GM18517 (cell line): ENCODE data around the gene NEK5.
A peak's percentile ranks its signal among the peaks of the same experiment; 100 is the strongest.

Experiments
- ATAC-seq: cut with Tn5 transposase; IDR thresholded peaks from one replicate; pipeline ENCODE4 v1.9.1; 2021; ENCODE audit warnings: mild to moderate bottlenecking, moderate library complexity; ENCODE audit not compliant: unreplicated experiment

NEK5 gene

DNA sequence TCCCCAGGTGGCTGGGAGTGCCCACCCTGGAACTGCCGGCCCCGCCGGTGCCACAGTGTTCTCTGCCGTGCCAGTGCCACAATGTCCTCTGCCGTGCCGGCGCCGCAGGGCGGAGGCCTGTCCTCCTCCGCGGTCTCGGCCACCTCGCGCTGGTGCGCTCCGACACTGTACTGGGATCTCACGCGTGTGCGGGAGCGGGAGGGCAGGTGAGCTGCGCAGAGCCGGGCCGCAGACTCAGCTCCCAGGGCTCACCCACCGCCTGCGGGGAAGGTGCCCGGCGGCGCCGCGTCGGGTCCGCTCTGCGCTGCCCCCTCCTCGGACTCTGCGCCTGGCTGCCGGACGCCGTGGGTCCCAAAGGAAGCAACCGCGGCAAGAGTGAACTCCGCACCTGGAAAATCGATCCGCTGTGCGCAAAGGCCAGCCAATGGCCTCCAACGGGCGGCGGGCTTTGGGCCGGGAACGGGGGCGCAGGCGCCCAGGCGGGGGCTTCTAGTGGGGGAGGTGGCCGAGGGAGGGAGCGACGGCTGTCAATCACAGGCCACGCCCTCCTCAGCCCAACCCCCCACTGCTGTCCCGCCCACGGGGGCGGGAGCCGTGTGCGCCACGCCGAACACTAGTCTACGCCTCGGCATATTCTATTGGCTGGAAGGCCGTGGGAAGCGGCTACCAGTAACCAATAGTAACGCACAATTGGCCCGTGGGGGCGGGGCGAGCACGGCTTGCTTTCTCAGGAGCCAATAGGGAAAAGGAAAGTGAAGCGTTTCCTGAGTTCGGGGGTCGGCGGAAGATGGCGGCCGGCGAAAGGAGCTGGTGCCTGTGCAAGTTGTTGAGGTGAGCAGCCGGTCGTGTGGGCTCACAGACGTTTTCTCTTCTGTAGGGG, 117.0 kb downstream of the NEK5 start, which contains the start of gene ALG11:
Gene ALG11, plus strand, starts transcription at position 767 of the 880 bp plus-strand sequence. Its CDS starts 21 bp downstream, at position 788.
- ATAC-seq: peak; percentile 98

DNA sequence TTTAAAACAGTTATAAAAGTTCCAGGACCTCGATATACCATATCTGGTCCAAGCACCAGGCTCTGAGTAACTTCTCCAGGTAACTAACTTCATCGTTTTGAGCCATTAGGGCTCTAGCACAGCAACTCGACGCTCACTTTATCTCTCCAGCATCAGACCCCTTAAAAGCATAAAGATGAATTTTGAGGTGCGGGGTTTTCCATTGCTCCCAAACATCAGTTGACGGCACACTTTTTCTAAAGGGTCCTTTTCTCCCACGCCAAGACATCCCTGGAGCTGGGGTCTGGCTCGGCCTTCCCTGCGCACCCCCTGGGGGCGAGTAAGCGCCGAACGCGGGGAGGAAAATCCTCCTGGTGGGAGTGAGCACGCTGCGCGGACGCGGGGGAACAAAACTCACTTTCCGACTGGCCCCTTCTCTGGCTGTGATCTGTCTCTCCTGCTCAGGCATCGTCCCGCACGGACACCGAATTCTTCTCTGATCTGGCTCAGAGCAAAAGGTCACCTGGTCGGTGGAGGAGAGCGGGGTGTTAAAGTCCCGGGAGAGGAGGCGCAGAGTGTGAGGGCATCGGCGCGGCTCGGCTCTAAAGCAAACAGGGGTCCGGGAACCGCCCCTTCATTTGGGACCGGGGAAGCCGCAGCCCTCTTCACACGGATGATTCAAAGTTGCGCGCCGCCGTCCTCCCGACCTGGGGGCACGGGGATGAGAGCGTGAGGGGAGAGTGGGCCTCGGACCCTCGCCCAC, 117.8 kb downstream of the NEK5 start, which contains the start of gene ATP7B:
Gene ATP7B, minus strand, starts transcription at position 561 of the 742 bp plus-strand sequence. Its CDS starts 113 bp downstream, at position 448.
- ATAC-seq: peak; percentile 1

DNA sequence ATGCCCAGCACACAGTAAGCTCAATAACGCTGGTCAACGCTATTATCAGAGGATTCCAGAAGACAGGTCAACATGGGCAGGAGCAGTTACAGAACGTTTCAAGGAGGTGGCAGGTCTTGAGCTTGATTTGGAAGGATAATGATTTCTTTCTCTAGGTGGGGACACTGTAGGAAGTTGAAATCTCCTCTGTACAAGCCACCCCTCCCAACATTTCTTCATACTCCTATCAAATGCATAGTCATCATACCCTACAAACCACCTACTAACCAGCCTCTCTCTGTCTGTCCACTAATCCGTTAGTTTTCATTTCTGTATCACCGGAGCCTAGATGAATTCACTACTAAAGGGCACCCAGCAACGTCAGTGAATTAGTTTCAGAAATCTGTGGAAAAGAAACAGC, 118.9 kb downstream of the NEK5 start:
- no peak for ATAC-seq

DNA sequence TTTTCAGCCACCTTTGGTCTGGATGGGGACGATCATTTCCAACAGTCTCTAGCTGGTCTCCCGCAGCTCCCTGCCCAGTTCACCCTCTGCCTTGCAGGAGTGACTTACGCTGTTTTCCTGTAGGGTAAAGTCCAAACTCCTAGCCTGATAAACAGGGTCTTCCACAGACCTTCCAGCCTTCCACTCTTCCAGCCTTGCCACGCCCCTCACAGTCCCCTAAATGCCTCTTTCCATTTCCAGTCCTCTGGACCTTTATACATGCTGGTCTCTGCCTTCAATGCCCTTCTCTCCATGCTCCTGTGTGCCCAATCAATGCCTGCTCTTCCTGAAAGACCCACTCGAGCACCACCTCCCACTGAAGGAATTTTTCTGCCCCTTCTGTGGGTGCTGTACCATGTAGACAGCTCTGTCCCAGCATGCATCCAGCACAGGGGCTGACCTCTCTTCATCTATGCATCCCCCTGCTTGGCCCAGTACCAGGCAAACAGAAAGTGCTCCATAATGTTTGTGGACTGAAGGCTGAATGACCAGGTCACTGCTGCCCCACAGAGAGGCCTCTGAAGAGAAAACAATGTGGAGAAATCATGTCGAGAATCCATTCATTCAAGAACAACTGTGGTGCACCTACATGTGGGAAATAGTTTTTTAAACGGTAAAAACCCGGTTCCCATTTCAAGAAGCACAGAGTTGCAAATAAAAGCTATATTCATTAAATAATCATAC, 122.2 kb downstream of the NEK5 start:
- ATAC-seq: no peak

DNA sequence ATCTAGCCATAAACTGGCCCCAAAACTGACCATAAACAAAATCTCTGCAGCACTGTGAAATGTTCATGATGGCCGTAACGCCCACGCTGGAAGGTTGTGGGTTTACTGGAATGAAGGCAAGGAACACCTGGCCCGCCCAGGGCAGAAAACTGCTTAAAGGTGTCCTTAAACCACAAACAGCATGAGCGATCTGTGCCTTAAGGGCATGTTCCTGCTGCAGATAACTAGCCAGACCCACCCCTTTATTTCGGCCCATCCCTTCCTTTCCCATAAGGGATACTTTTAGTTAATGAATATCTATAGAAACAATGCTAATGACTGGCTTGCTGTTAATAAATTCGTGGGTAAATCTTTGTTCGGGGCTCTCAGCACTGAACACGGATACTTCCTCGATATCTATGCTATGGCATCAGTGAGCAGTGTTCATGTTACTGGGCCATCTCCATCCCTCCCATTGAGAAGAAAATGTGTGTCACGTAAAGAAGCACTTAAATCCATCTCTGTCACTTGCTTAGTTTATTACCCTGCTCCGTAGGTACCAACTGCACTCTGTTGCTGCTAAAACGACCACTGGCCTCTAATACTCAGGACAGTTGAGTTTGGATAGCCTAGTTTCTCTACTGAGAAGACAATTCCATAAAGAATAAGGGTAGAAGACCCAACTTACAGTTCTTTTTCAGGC, 122.9 kb downstream of the NEK5 start:
- ATAC-seq: no peak

DNA sequence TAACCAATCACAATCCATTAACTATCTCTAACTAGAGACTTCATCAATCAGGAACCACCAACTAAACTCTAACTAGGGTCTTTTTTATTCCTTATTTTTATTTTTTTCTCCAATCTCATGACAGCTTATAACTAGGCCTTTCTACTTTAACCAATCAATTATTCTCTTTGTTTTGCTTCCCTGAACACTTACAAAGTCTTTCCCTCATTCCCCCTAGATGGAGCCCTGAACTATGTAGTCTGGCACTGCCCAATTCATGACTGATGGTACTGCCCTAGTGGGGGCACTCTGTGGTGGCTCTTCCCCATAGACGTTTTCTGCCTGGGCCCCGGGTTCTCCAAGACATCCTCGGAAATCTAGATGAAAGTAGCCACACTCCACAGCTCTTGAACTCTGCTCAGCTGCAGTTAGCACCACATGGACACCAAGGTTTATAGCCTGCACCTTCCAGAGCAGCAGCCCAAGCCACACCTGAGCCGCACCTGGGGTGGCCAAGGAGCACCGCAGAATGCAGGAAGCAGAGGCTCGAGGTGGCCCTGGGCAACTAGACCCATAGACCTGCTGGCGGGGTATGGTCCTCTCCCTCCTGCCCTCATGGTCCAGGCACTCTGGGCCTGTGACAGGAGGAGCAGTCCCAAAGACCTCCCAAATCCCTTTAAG, 124.2 kb downstream of the NEK5 start:
- no peak for ATAC-seq

DNA sequence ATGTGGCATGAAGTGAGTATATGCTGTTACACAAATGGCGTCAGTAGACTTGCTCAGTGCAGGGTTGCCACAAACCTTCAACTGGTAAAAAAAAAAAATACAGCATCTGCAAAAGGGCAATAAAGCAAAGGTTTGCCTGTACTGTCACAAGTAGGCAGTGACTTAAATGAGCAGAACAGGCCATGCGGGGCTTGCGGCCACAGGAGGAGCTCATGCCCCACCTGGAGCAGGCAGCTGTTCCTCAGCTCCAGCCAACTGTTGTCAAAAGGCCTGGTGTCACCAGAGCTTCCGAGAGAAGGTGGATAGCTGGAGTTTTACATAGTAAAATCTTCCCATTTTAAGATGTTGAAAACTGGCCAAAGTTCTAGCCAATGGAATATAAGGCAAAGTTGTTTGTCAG, 125.3 kb downstream of the NEK5 start:
- no peak for ATAC-seq

DNA sequence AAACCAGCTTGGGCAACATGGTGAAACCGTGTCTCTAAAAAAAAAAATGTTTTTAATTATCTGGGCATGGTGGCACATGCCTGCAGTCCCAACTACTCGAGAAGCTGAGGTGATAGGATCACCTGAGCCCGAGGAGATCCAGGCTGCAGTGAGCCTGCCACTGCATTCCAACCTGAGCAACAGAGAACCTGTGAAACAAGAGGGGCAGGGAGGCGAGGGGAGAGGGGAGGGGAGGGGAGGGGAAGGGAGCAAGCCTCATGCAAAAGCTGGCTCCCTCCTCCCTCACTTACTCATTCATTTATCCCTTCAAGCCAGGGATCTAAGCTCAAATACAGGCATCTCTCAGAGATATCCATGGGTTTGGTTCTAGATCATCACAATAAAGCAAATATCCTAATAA, 126.5 kb downstream of the NEK5 start:
- no peak for ATAC-seq

DNA sequence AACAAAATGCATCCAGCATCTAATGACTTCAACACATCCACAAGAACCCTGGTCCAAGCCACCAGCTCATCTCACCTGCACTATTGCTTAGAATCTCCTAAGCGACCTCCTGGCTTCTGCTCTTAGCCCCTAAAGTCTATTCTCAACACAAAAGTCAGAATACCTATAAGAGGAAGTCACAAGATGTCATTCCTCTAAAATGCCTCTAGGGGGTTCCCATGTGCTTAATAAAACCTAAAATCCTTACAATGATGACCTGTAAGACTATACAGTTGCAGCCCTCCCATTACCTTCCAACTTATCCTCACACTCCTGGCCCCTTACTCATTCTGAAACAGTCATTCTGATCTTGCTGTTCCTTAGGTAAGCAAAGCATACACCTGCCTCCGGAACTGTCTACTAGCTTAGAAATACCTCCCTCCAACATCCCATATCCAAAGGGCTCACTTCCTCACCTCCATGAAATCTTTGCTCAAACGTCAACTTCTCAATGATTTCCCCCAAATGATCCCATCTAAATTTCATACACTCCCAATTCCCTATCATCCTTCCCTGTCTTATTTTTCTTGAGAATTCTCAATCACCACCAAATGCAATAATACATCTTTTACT, 127.6 kb downstream of the NEK5 start:
- ATAC-seq: peak; percentile 88

DNA sequence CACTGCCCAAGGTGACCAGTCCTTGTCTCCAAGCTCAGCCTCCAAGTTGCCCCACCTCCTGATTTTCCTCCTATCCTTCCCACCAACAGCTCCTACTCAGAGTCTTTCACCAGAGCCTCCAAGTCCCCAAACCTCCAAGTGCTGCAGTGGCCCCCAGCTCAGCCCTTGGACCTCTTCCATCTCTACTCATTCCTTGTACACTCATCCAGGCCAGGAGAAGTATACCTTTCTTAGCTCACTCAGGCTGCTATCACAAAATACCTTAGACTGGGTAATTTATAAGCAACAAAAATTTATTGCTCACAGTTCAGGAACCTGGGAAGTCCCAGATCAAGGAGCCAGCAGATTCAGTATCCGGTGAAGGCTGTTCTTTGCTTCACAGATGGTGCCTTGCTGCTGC, 129.0 kb downstream of the NEK5 start:
- no peak for ATAC-seq

DNA sequence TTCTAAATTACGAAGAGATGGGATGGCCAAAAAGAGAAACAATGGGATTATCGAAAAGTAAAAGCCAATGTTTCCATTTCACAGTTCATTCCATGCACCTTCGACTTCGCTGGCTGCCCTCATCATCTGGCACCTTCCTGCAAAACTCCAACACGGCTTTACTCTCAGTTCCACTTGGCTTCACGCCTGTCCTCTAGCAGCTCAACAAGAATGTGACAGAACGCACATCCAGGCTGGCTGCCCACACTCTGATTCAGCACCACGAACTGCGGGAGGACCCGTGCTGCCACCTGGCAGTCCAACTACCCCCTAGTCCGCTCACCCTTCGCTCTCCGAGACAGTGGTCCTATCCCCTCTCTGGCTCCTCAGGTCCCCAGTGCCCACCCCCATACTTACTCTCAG, 129.4 kb downstream of the NEK5 start:
- ATAC-seq: no peak

DNA sequence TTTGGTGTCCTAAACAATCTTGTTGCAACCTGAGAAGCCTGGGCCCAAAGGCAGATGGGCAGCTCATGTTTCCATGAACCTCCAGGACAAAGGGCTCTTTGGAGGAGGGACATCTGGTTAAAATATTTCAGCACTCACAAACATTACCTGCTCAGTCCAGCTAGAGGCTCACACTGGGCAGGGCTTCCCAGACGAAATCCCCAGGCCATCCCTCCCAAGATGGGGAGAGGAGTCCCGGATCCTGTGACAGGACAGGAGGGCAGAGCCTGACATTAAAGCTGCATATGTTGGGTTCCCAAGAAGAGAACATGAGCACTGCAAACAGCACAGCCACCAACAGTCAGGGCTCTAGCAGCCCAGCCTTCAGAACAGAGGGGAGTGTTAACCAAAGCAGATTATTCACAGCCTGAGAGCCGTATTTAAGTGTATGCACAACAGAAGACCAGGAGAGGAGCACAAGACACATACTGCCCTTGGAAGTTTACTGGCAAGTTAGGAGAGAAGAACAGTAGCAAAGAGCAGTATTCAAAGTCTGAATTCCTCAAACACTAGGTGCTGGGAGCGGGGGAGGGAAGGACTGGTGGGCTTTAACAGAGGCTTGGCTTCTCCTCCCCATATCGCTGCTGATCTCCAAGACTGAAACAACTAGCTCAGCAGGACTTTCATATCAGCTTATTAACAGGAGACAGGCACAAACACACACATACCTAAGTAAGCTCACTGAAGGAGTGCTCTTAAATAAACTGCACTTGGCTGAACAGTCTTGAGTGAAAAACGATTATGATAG, 130.0 kb downstream of the NEK5 start:
- no peak for ATAC-seq

DNA sequence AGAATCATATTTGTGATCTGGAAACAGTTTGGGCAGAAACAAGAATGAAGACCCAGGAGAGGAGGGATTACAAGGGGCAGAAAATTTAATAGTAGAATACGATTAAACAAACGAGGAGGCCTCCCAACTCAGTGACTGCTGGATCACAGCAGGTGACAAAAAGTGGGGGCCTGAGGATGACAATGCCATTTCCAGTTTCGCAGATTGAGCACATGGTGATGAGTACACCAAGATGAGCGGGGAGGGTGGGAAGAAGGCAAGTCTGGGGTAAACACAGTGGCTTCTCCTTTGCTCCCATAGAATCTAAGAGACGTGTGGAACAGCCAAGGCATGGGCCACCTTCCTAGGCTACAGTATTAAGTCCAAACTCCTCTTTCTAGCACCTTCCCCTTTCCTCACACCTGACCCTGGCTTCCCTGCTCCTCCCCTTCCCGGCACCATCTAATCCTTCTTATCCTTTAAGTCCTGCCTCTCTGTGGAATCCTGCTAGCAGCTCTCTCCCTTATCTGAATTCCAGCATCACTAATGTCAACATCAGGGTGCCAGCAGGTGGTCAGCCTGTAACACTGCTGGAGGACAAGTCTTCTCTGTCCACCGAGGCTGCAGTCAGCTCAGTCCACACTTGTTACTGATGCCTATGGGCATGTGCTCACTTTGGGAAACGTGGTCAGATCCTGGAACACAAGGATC, 131.1 kb downstream of the NEK5 start:
- no peak for ATAC-seq

DNA sequence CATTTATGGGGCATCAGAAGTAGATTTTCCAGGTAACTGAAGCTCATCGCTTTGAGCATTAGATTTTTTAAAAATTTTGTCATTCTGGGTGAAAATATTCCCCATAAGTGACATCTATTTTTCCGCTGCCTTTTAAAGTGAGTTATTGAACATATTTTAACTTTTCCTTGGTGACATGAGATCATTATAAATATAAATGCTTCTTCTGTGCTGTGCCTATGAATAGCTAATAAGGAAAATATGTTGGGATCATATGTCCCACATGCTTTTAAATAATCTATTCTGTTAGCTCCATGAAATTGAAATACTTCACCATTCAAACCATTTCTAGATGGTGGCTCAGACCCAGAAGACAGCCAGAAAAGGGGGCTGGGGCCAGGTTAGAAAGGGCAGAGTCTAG, 131.7 kb downstream of the NEK5 start:
- no peak for ATAC-seq

DNA sequence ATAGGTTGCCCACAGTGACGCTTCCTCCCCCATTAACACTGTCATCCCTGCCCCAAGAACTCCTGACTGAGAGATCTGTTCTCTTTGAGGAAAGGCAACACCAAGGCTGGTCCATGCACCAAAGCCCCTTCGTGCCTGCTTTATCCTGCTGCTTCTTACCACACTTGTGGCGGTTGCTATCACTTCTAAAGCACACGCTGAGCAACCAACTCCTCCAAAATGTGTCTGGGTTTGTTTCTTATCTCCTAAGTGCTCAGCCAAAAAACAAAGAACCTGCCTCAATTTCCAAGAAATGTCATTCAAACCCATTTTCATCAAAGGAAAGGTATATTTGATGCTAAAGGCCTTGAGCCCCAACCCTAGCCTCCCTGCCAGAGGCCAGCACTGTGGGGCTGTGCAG, 132.2 kb downstream of the NEK5 start:
- no peak for ATAC-seq

DNA sequence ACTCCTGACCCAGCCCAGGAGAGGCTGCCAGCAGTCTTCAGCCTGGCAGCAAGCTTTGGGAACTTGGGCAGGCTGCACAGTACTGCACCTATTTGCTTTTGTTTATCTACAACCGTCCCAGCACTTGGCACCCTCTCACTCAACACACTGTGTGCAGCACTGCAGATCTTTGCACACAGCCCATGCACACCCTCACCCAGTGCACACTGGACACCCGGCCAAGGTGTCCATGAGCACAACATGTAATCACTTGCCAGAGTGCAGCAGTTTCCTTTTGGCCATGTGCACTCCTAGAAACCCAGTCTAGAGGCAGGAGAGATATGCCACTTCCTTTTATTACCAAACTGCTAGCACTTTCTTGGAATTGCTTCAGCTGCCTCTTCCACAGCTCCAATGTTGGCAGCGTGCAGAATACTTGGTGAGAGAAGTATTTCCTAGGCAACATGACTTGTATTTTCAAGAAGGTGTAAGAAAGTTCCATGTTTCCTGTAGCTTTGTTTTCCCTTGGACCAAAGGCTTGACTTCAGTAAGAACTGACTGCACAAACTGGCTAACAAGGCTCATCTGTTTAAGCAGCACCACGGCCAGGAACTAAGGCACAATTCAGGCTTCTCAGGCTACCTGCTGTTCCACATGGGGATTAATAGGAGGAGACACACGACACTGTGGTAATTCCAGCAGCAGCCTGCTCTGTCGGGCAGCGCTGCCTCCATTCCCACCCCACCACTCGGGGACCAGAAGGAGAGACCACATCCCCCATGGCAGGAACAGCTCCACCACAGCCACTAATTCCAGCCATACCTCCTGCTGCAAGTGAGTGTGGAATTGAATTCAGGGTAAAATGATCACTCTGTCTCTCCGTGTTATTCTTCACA, 133.0 kb downstream of the NEK5 start:
- no peak for ATAC-seq

DNA sequence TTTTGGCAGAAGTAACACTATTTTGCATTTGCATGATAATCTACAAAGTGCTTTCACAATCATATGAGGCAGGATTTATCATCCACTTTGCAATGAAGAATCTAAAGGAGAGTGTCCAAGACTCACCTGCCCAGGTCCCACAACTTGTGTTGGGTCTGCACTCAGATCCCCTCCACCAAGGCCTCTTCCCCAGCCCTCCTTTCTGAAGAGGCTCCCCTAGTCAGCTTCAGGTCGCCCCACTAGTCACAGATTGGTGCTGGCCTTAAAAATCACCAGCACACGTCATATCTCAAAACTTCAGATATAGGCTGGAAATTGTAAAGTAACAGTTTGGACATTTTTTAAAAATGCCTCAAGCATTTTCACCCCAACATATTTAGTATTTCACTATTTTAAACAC, 135.2 kb downstream of the NEK5 start:
- ATAC-seq: no peak
